PC-9 (cell line): ENCODE results near the gene CLDN9. TPM values are rescaled to one million over a fixed set of nuclear protein-coding genes. Genes with fewer than 3 reads are reported as not detected.

ENCODE experiments used
- BruUV-seq: library from RNA; stranded (reverse); fragments of 400-500 nt; replicated peaks from 2 replicates; lab custom pipeline; 2021; lab: Mats Ljungman, UMichigan
- CTCF ChIA-PET: fragments of 300-600 bp; sonication (Branson Sonifier 250); formaldehyde crosslinking; loops from one replicate; lab custom pipeline; 2022; ENCODE audit warnings: antibody characterized with exemption; lab: Charles Lee
- POLR2A ChIA-PET: fragments of 300-600 bp; sonication (Branson Sonifier 250); formaldehyde crosslinking; loops from one replicate; lab custom pipeline; 2022; ENCODE audit warnings: antibody characterized with exemption; ENCODE audit not compliant: unreplicated experiment; lab: Charles Lee
- DNase-seq, 2 experiments: peaks; one replicate each; pipeline versions ENCODE4 v3.0.0 to v3.0.0-alpha.2; 2015 to 2022; ENCODE audit warnings: mixed read lengths in 1 of 2
- H2AFZ ChIP-seq: fragments of 200-600 bp; sonication (generic); 2 replicates; pipeline ENCODE4 v1.8.1; 2017; ENCODE audit warnings: antibody characterized with exemption
- H3F3A ChIP-seq: fragments of 200-600 bp; sonication (generic); 2 replicates; pipeline ENCODE4 v1.8.1; 2017; ENCODE audit warnings: antibody characterized with exemption, mild to moderate bottlenecking, low read depth; ENCODE audit not compliant: insufficient read depth
- H3K27ac ChIP-seq: fragments of 200-600 bp; sonication (generic); 2 replicates; pipeline ENCODE4 v1.6.1; 2016; ENCODE audit warnings: mixed run types
- H3K27me3 ChIP-seq: fragments of 200-600 bp; sonication (generic); 2 replicates; pipeline ENCODE4 v1.6.1; 2016; ENCODE audit warnings: low read depth, mixed run types; ENCODE audit not compliant: insufficient read depth
- H3K36me3 ChIP-seq: fragments of 200-600 bp; sonication (generic); 2 replicates; pipeline ENCODE4 v1.6.1; 2016; ENCODE audit warnings: low read depth, mixed run types
- H3K4me1 ChIP-seq: fragments of 200-600 bp; sonication (generic); replicated peaks from 2 replicates; pipeline ENCODE4 v1.6.1; 2016; ENCODE audit warnings: mixed run types; ENCODE audit not compliant: insufficient read depth
- H3K4me2 ChIP-seq: fragments of 200-600 bp; sonication (generic); 2 replicates; pipeline ENCODE4 v1.6.1; 2017; ENCODE audit warnings: mixed run types
- H3K4me3 ChIP-seq: fragments of 200-600 bp; sonication (generic); 2 replicates; pipeline ENCODE4 v1.6.1; 2016; ENCODE audit warnings: mixed run types
- H3K79me2 ChIP-seq: fragments of 200-600 bp; sonication (generic); 2 replicates; pipeline ENCODE4 v1.6.1; 2017; ENCODE audit warnings: low read depth, mixed run types
- H3K9me2 ChIP-seq: fragments of 200-600 bp; sonication (generic); 2 replicates; pipeline ENCODE4 v1.8.1; 2017; ENCODE audit warnings: mild to moderate bottlenecking; ENCODE audit not compliant: insufficient read depth
- H3K9me3 ChIP-seq: fragments of 200-600 bp; sonication (generic); 2 replicates; pipeline ENCODE4 v1.8.1; 2016; ENCODE audit warnings: low read depth; ENCODE audit not compliant: insufficient read depth
- H4K20me1 ChIP-seq: fragments of 200-600 bp; sonication (generic); 2 replicates; pipeline ENCODE4 v1.8.1; 2017; ENCODE audit not compliant: insufficient read depth
- CTCF ChIP-seq: fragments of 200-600 bp; sonication (generic); conservative IDR thresholded peaks from 2 replicates; pipeline ENCODE4 v1.6.1; 2017; ENCODE audit warnings: mixed run types, antibody characterized with exemption, mild to moderate bottlenecking, moderate library complexity
- EZH2 ChIP-seq: fragments of 200-600 bp; sonication (generic); IDR thresholded peaks from 2 replicates; pipeline ENCODE4 v1.8.0; 2017; ENCODE audit warnings: antibody characterized with exemption, low read depth
- intact Hi-C: fragments of 100-400 bp; cut with micrococcal nuclease; formaldehyde crosslinking; loops from one replicate; pipeline ENCODE4 v1.10.0; 2022; ENCODE audit not compliant: unreplicated experiment
- total RNA-seq: library from RNA; stranded (reverse); gene quantifications from 2 replicates; pipeline ENCODE4 v1.2.3, GENCODE V29; 2021

Gene CLDN9
- total RNA-seq, 1 experiment from 2014 or later, result 16.4 TPM

GRCh38 chr16:3023669-3024478, 11.2 kb downstream of the CLDN9 start, which contains the start of the genes HCFC1R1 and THOC6:
Gene HCFC1R1 (minus strand): TSS chr16:3023942. CDS start chr16:3023941, 1 bp downstream.
Gene THOC6 (plus strand): TSS chr16:3024035. CDS start chr16:3024327, 292 bp downstream.
- DNase-seq, result peak; percentile 93 to 98
- Histone ChIP-seq H4K20me1 (peaks cover 10% of the 10 kb centered on the region), H3K4me2 (peak within 1 kb of the TSS; percentile 100), H3K27me3 (no peaks in the 10 kb centered on the region), H3K9me2 (no peaks in the 10 kb centered on the region), H3K4me1 (peaks cover 13% of the 10 kb centered on the region), H3K79me2 (peaks cover 28% of the 10 kb centered on the region), H3K36me3 (peaks cover 11% of the 10 kb centered on the region), H2AFZ (no peak within 1 kb of the TSS), H3K4me3 (peak within 1 kb of the TSS; percentile 76), H3K9me3 (no peaks in the 10 kb centered on the region), H3K27ac (peak within 1 kb of the TSS; percentile 97), H3F3A (peaks cover 51% of the 10 kb centered on the region)
- ChIA-PET POLR2A (interaction anchor here (0.5 to 5.1 kb wide), 10 partner anchors 9 to 1584 kb away, joined by 3 to 87 read pairs (median 6); partner anchors contain the start of genes CLDN9 and ZNF213), CTCF (interaction anchor here (0.5 to 1.8 kb wide), 3 partner anchors 17 to 137 kb away, joined by 3 to 8 read pairs (median 3); no protein-coding TSS in a partner anchor)
- intact Hi-C loops, result loop anchor here (1.0 to 2.0 kb wide), 2 partner anchors 43 to 54 kb away; partner anchors contain the start of gene PKMYT1
- no peak for TF ChIP-seq EZH2
- TF ChIP-seq CTCF, result no peak
- no TSS peak for BruUV-seq

- Histone ChIP-seq H3K4me3 (no peak overlapping the region; the same call in 1 of the 2 replicates), H3K79me2 (peaks cover 27% of the 10 kb centered on the region), H3K4me2 (peak overlapping the region; percentile 100), H3F3A (peaks cover 51% of the 10 kb centered on the region), H4K20me1 (peaks cover 10% of the 10 kb centered on the region), H3K27ac (no peak overlapping the region), H3K36me3 (peaks cover 11% of the 10 kb centered on the region), H3K4me1 (peaks cover 13% of the 10 kb centered on the region), H2AFZ (no peak overlapping the region), H3K9me3 (no peaks in the 10 kb centered on the region), H3K9me2 (no peaks in the 10 kb centered on the region), H3K27me3 (no peaks in the 10 kb centered on the region)
- ChIA-PET CTCF (interaction anchor here (0.6 to 0.7 kb wide), 6 partner anchors 21 to 158 kb away, joined by 3 to 15 read pairs (median 5); no protein-coding TSS in a partner anchor), POLR2A (interaction anchor here (0.6 to 0.7 kb wide), 2 partner anchors 15 to 1292 kb away, joined by 3 to 24 read pairs; no protein-coding TSS in a partner anchor)
- BruUV-seq, result no TSS peak
- no peak for DNase-seq
- no peak for TF ChIP-seq EZH2
- TF ChIP-seq CTCF, result no peak
- intact Hi-C loops, result no loop called here
Measured at GRCh38 chr16:3025032-3026002, 12.6 kb downstream of the CLDN9 start.

GRCh38 chr16:3026003-3026378, 13.3 kb downstream of the CLDN9 start:
- Histone ChIP-seq H2AFZ (no peak overlapping the region), H3K79me2 (peaks cover 23% of the 10 kb centered on the region), H3K4me3 (no peak overlapping the region), H3K27me3 (no peaks in the 10 kb centered on the region), H3K9me3 (no peaks in the 10 kb centered on the region), H3K4me1 (peaks cover 16% of the 10 kb centered on the region), H4K20me1 (peaks cover 10% of the 10 kb centered on the region), H3K9me2 (no peaks in the 10 kb centered on the region), H3K27ac (no peak overlapping the region), H3F3A (peaks cover 52% of the 10 kb centered on the region), H3K4me2 (no peak overlapping the region), H3K36me3 (peaks cover 11% of the 10 kb centered on the region)
- no peak for DNase-seq
- BruUV-seq, result no TSS peak
- no peak for TF ChIP-seq CTCF
- no peak for TF ChIP-seq EZH2
- ChIA-PET POLR2A (interaction anchor here (0.6 kb wide), 1 partner anchor 15 kb away, joined by 3 read pairs; no protein-coding TSS in a partner anchor), CTCF (no interaction called here)
- intact Hi-C loops, result no loop called here
